ENCODE results near the gene TRIM15.
A peak's percentile ranks its signal among the peaks of the same experiment; 100 is the strongest.
"Not testable (repeated sequence)": the region's sequence is repeated elsewhere in the genome, so short reads cannot be mapped to it uniquely, and the experiment has no call there.

TRIM15 gene

DNA sequence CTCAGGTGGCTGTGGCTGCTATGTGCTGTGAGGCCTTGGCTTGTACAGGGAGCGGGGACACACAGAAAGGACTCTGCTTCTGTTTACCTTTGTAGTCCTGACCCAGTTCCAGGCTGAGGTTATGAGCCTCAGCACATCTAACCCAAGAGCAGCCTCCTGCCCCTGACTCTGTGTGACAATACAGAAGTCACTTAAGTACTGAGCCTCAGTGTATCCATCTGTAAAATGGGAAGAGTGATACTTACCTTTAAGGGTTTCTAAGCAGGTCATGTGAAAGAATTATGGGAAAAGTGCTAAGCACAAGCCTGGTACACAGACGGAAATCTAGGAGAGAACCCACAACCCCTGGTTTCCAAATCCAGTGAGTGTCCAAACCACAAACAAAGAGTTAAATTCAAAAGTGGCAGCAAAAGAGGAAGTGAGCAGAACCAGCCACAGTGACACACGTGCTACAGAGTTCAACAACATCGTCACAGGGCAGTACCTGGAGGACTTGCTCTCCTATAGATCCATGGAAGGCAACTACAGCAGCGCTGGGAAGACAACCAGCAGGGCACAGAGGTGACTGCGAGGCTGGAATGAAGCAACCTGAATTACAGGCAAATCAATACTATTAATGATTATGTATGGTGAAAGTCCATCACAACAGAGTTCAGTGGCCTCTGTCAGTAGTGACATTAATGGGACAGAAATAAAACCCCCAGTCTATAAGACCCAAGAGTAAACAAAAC lies 37.4 kb downstream of the TRIM15 start:
- no peak for FAIRE-seq

GRCh38 chr6:30202366-30202765 lies 39.0 kb downstream of the TRIM15 start:
- no peak for FAIRE-seq

GRCh38 chr6:30204116-30204515 lies 40.8 kb downstream of the TRIM15 start:
- no peak for FAIRE-seq

GRCh38 chr6:30206152-30206551 lies 42.8 kb downstream of the TRIM15 start:
- FAIRE-seq = no peak

- no peak for FAIRE-seq
Measured at GRCh38 chr6:30206799-30207618, 43.7 kb downstream of the TRIM15 start.

DNA sequence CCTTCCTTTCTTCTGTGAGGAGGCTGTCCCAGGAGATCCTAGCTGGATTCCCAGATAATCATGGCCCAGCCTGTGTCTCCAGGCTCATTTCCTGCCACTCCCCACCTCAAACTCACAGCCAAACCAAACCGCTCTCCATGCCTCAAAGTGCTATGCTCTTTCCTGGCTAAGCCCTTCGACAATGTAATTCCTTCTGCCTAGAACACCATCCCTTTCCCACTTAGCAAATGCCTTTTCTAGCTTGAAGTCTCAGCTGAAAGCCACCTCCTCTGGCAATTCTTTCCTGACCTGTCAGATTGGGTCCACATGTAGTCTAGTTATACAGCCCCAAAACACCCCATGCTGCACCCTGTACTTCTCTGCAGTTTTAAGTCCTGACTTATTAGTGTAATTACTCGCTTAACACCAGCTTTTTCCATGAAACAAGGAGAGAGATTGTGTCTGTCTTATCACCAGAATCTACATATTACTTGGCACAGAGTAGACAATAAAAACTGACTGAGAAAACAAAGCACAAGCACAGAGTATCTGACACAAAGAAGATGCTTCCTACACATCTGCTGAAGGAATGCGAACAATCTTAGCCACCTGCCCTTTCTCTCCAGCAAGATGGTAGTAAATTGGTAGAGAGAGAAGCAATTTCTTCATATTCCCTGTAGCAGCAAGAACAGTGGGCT lies 44.4 kb downstream of the TRIM15 start:
- FAIRE-seq = no peak

- no peak for FAIRE-seq
Measured at GRCh38 chr6:30211306-30211705, 48.0 kb downstream of the TRIM15 start.

DNA sequence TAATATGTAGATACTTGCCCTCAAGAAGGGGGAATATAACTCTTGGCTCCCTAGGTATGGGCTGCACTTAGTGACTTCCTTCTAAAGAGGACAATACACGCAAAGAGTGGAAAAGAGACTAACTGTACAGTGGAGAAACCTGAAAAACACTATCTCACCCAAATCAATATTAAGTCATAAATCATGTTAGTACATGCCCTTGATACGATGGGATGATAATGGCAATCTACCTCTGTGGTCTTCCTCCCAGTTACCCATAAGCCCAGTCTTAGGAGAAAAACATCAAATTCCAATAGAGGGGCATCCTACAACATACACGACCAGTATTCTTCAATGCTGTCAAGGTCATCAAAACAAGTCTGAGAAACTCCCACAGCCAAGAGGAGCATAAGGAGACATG lies 48.6 kb downstream of the TRIM15 start:
- no peak for FAIRE-seq

DNA sequence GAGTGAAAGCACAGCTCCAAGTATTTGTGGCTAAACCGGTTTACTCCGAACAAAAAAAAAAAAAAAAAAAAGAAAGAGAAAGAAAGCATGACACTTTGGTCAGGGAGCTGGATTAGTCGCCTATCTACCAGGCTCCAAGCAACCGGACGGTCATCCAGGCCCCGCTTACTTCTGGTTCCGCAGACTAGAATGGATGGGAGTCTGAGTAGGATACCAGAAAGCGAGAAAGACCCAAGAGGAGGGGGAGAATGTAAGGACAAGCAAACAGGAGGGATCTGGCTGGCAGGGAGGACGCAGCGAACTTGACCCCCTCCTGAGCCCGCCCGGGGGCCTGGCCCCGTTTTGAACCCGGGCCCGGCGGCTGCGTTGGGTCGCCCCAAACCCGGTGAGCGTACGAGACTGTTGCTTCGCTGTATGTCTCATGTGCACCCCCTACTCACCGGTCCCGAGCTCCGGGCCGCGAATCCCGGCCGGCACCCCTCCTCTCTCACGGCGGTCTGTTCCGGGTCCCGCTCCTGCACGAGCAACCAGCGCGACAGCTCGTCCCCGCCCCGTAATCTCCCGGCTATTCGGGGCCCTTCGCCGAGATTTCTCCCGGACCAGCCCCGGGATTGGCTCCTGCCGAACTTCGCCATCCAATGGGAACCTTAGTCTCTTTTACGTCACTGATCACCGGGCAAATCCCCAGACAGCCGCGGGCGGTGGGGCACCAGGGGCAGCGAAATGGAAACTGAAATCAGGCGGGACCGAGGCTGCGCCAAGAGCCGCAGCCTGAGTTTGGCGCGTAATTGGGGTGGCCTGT lies 49.7 kb downstream of the TRIM15 start, which contains the start of gene TRIM26:
Gene TRIM26, minus strand, starts transcription at position 542 of the 802 bp plus-strand sequence. CDS start 14,303 bp downstream, outside the sequence.
- peak; percentile 98 for FAIRE-seq

DNA sequence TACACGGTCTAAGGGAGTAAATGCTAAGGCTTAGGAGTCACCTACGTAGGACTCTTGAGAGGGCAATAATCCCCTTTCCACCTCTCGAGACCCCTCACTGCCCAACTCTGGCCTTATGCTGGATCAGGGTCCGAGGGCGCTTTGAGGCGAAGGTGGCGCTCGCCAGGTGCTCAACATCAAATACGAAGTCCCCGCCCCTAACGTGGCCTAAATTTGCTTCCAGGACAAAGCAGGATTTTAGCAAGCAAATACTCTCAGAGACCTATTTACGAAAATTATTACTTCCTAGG lies 50.3 kb downstream of the TRIM15 start:
- FAIRE-seq = no peak

GRCh38 chr6:30213957-30214656 lies 50.8 kb downstream of the TRIM15 start:
- no peak for FAIRE-seq

DNA sequence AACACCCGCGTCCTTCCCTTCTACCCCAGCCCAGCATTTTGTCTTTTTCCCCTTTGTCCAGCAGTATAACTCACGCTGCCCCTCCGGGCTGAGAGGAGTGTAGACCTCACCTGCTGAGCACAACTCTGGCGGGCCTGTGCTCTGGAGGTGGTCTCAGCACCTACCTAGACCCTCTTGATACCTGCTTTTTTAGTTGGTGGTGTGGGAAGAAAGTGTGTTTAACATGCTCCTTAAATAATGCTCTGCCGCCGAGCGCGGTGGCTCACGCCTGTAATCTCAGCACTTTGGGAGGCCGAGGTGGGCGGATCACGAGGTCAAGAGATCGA lies 51.3 kb downstream of the TRIM15 start:
- no peak for FAIRE-seq

DNA sequence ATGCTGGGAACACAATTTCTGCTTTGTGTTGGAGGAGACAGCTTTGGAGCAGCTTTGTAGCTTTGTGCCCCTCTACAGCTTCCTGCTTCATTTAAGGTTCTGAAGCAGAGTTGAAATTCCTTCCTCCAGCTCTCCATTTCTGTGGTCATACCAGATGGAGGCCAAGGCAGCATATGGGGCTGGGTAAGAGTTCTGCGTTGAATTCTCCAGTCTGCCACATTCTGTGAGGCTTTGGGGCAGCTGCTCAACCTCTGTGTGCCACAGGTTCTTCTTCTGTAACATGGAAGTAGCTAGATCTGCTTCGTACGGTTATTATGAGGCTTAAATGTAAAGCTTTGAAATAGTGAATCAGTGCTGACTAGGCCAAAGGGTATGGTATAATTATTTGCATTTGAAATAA lies 52.8 kb downstream of the TRIM15 start:
- FAIRE-seq = no peak

GRCh38 chr6:30219244-30219643 lies 55.9 kb downstream of the TRIM15 start:
- no peak for FAIRE-seq

DNA sequence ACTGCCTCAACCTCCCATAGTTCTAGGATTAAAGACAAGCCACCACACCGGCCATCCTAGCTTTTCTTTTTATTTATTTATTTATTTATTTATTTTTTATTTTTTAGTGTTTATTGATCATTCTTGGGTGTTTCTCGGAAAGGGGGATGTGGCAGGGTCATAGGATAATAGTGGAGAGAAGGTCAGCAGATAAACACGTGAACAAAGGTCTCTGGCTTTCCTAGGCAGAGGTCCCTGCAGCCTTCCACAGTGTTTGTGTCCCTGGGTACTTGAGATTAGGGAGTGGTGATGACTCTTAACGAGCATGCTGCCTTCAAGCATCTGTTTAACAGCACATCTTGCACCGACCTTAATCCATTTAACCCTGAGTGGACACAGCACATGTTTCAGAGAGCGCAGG lies 58.0 kb downstream of the TRIM15 start:
- FAIRE-seq = not testable (repeated sequence)

- not testable (repeated sequence) for FAIRE-seq
Measured at GRCh38 chr6:30221956-30222355, 58.6 kb downstream of the TRIM15 start.

All from G401.6 (cell line).